ENCODE results near the gene ESYT1.

DNA sequence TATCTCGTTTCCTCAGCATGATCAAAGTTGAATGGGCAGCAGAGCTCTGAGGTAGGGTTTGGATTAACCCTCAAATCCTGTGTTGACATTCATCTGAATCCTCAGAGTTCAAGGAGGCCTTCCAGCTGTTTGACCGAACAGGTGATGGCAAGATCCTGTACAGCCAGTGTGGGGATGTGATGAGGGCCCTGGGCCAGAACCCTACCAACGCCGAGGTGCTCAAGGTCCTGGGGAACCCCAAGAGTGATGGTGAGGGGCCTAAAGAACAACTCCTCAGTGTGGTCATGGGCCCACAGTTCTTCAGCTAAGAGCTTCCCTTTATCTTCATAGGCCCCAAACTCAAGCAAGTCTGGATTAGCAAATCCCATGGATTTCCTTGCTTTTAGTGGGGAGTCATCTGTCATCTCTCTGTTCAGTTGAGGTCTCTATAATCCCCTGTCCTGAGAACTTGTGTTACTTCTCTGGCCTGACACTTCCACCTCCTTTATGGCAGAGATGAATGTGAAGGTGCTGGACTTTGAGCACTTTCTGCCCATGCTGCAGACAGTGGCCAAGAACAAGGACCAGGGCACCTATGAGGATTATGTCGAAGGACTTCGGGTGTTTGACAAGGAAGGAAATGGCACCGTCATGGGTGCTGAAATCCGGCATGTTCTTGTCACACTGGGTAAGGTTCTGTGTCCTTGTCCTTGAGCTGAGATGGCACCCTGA lies 31.6 kb downstream of the ESYT1 start:
- TF ChIP-seq EZH2 (IDR thresholded peaks at IDR 0.05; ENCODE audit: insufficient read depth, poor library complexity, severe bottlenecking) (no peak), EZH2phosphoT487 (IDR thresholded peaks at IDR 0.05; ENCODE audit: insufficient read depth, low read depth) (no peak)
